Measurements from ENCODE around the gene TFEB. TPM values are rescaled to one million over a fixed set of nuclear protein-coding genes. Genes with fewer than 3 reads are reported as not detected.

The TFEB gene
- total and polyA plus RNA-seq, 2 donors (not counting 3 experiments of a cell fraction or from before 2014, with no cell fraction given) = 4.9 to 6.6 TPM

DNA sequence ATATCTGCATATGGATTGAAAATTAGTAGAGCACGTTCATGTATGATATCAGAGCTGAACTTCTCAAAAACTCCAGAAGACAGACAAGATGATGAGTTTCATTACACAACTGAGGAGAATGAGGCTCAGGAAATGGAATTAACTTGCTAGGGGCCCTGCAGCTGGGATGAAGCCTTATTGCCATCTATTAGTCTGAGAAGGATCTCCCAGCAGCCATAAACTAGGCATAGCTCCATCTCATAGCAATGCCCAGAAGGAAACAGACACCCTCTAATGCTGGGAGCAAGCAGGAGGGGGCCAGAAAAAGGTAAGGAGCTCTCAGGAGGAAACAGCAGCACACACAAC, 18.0 kb downstream of the TFEB start:
- intact Hi-C loops (cut with micrococcal nuclease) (no loop called here), dilution Hi-C loops (cut with MboI; ENCODE audit: extremely low pct_ligation_motif_present, low sequenced_read_pairs) (no loop called here)
- no peak for DNase-seq (ENCODE audit: low read depth, low spot score)
- Histone ChIP-seq H3K36me3 (ENCODE audit: control insufficient read depth in 2 of 2, extremely low read depth in 1 of 2, insufficient read depth in 2 of 2, low read length in 2 of 2) (no peaks in the 10 kb centered on the region), H3K27me3 (ENCODE audit: control insufficient read depth in 2 of 2, insufficient read depth in 2 of 2, low read length in 2 of 2) (no peaks in the 10 kb centered on the region), H3K9me3 (replicated peaks; ENCODE audit: control insufficient read depth, insufficient read depth, low read length) (no peaks in the 10 kb centered on the region), H3K9me1 (replicated peaks; ENCODE audit: control insufficient read depth, extremely low read depth, insufficient read depth, low read length) (no peaks in the 10 kb centered on the region), H3K27ac (ENCODE audit: insufficient read depth, low read depth, low read length) (no peak overlapping the region), H2AFZ (ENCODE audit: low read depth, low read length) (no peak overlapping the region), H3K4me2 (ENCODE audit: insufficient read depth, low read length) (no peak overlapping the region), H3K4me1 (ENCODE audit: control insufficient read depth, extremely low read depth, insufficient read depth, low read length) (no peaks in the 10 kb centered on the region), H3K9ac (replicated peaks; ENCODE audit: extremely low read depth, insufficient read depth, low read length) (no peak overlapping the region), H3K4me3 (replicated peaks in 1 of 3; ENCODE audit: insufficient read depth in 1 of 3, low read depth in 1 of 3, low read length in 3 of 3) (no peak overlapping the region), H3K79me2 (ENCODE audit: control insufficient read depth, insufficient read depth, low read length) (no peaks in the 10 kb centered on the region), H4K20me1 (replicated peaks; ENCODE audit: control insufficient read depth, extremely low read depth, insufficient read depth, low read length) (no peaks in the 10 kb centered on the region)
- BruUV-seq (replicated peaks) = no TSS peak
- TF ChIP-seq EZH2 (IDR thresholded peaks at IDR 0.05; ENCODE audit: borderline replicate concordance, low read depth, low read length, severe bottlenecking) (no peak), GATA2 (IDR thresholded peaks at IDR 0.05; ENCODE audit: insufficient read depth, insufficient read length, low read depth, low read length) (no peak), POLR2AphosphoS5 (IDR thresholded peaks at IDR 0.05; ENCODE audit: insufficient read depth, low read depth, low read length) (no peak), CTCF (IDR thresholded peaks at IDR 0.05; ENCODE audit: extremely low read depth in 1 of 2, insufficient read depth in 1 of 2, low read depth in 1 of 2, low read length in 2 of 2) (no peak), POLR2A (IDR thresholded peaks at IDR 0.05; ENCODE audit: low read depth, low read length) (no peak), JUN (IDR thresholded peaks at IDR 0.05; ENCODE audit: borderline replicate concordance, insufficient read depth, insufficient read length, low read depth) (no peak), MYC (IDR thresholded peaks at IDR 0.05; ENCODE audit: low read depth, low read length) (no peak), FOS (IDR thresholded peaks at IDR 0.05; ENCODE audit: borderline replicate concordance, insufficient read depth, low read length) (no peak)
- TF ChIP-seq, protein P1, sequence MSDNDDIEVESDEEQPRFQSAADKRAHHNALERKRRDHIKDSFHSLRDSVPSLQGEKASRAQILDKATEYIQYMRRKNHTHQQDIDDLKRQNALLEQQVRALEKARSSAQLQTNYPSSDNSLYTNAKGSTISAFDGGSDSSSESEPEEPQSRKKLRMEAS (IDR thresholded peaks at IDR 0.05; ENCODE audit: insufficient read depth, insufficient read length) = no peak
- FAIRE-seq = no peak
- ChIA-PET POLR2A (no interaction called here), CTCF (no interaction called here)

Measured in endothelial cell of umbilical vein (primary cell).